ENCODE data around the gene TTC28.
"Not testable (repeated sequence)": the region's sequence is repeated elsewhere in the genome, so short reads cannot be mapped to it uniquely, and the experiment has no call there.

The TTC28 gene

GRCh38 chr22:28169314-28169713, 510.3 kb downstream of the TTC28 start:
- H3K27ac ChIP-seq (ENCODE audit: low read length); H3K27me3 ChIP-seq (ENCODE audit: low read depth, low read length); H3K9me3 ChIP-seq (ENCODE audit: control insufficient read depth in 1 of 2, low read length in 2 of 2); H3K36me3 ChIP-seq (ENCODE audit: control insufficient read depth in 1 of 2, insufficient read depth in 2 of 2, low read length in 2 of 2); H3K4me3 ChIP-seq (ENCODE audit: low read depth in 1 of 2, low read length in 2 of 2): not testable (repeated sequence)
- H3K4me1 ChIP-seq (ENCODE audit: control insufficient read depth in 1 of 2, insufficient read depth in 2 of 2, low read length in 2 of 2): peaks cover 0 to 19% of the 10 kb centered on the region in 2 donors

GRCh38 chr22:28155808-28156207, 523.8 kb downstream of the TTC28 start:
- no peak overlapping the region for H3K27ac ChIP-seq (ENCODE audit: low read length)
- H3K4me3 ChIP-seq (ENCODE audit: low read depth in 1 of 2, low read length in 2 of 2): no peak overlapping the region
- no peaks in the 10 kb centered on the region for H3K27me3 ChIP-seq (ENCODE audit: low read depth, low read length)
- no peaks in the 10 kb centered on the region for H3K36me3 ChIP-seq (ENCODE audit: control insufficient read depth in 1 of 2, insufficient read depth in 2 of 2, low read length in 2 of 2)
- H3K4me1 ChIP-seq (ENCODE audit: control insufficient read depth in 1 of 2, insufficient read depth in 2 of 2, low read length in 2 of 2): no peaks in the 10 kb centered on the region
- no peaks in the 10 kb centered on the region for H3K9me3 ChIP-seq (ENCODE audit: control insufficient read depth in 1 of 2, low read length in 2 of 2)

GRCh38 chr22:28154861-28155260, 524.8 kb downstream of the TTC28 start:
- no peak overlapping the region for H3K27ac ChIP-seq (ENCODE audit: low read length)
- no peak overlapping the region for H3K4me3 ChIP-seq (ENCODE audit: low read depth in 1 of 2, low read length in 2 of 2)
- H3K4me1 ChIP-seq (ENCODE audit: control insufficient read depth in 1 of 2, insufficient read depth in 2 of 2, low read length in 2 of 2): no peaks in the 10 kb centered on the region
- no peaks in the 10 kb centered on the region for H3K9me3 ChIP-seq (ENCODE audit: control insufficient read depth in 1 of 2, low read length in 2 of 2)
- no peaks in the 10 kb centered on the region for H3K36me3 ChIP-seq (ENCODE audit: control insufficient read depth in 1 of 2, insufficient read depth in 2 of 2, low read length in 2 of 2)
- no peaks in the 10 kb centered on the region for H3K27me3 ChIP-seq (ENCODE audit: low read depth, low read length)

- Histone ChIP-seq H3K4me3 (ENCODE audit: low read depth in 1 of 2, low read length in 2 of 2) (no peak overlapping the region), H3K36me3 (ENCODE audit: control insufficient read depth in 1 of 2, insufficient read depth in 2 of 2, low read length in 2 of 2) (no peaks in the 10 kb centered on the region), H3K27ac (ENCODE audit: low read length) (no peak overlapping the region), H3K27me3 (ENCODE audit: low read depth, low read length) (no peaks in the 10 kb centered on the region), H3K9me3 (ENCODE audit: control insufficient read depth in 1 of 2, low read length in 2 of 2) (no peaks in the 10 kb centered on the region), H3K4me1 (ENCODE audit: control insufficient read depth in 1 of 2, insufficient read depth in 2 of 2, low read length in 2 of 2) (no peaks in the 10 kb centered on the region)
Observed at GRCh38 chr22:28151151-28151816, 528.4 kb downstream of the TTC28 start.

- no peaks in the 10 kb centered on the region for H3K36me3 ChIP-seq (ENCODE audit: control insufficient read depth in 1 of 2, insufficient read depth in 2 of 2, low read length in 2 of 2)
- no peak overlapping the region for H3K27ac ChIP-seq (ENCODE audit: low read length)
- no peaks in the 10 kb centered on the region for H3K4me1 ChIP-seq (ENCODE audit: control insufficient read depth in 1 of 2, insufficient read depth in 2 of 2, low read length in 2 of 2)
- H3K4me3 ChIP-seq (ENCODE audit: low read depth in 1 of 2, low read length in 2 of 2): no peak overlapping the region
- no peaks in the 10 kb centered on the region for H3K9me3 ChIP-seq (ENCODE audit: control insufficient read depth in 1 of 2, low read length in 2 of 2)
- no peaks in the 10 kb centered on the region for H3K27me3 ChIP-seq (ENCODE audit: low read depth, low read length)
Observed at GRCh38 chr22:28148816-28149465, 530.7 kb downstream of the TTC28 start.

GRCh38 chr22:28147401-28147800, 532.2 kb downstream of the TTC28 start:
- peaks cover 0 to 7% of the 10 kb centered on the region in 2 donors for H3K4me1 ChIP-seq (ENCODE audit: control insufficient read depth in 1 of 2, insufficient read depth in 2 of 2, low read length in 2 of 2)
- H3K4me3 ChIP-seq (ENCODE audit: low read depth in 1 of 2, low read length in 2 of 2): no peak overlapping the region
- H3K27me3 ChIP-seq (ENCODE audit: low read depth, low read length): no peaks in the 10 kb centered on the region
- H3K36me3 ChIP-seq (ENCODE audit: control insufficient read depth in 1 of 2, insufficient read depth in 2 of 2, low read length in 2 of 2): no peaks in the 10 kb centered on the region
- no peaks in the 10 kb centered on the region for H3K9me3 ChIP-seq (ENCODE audit: control insufficient read depth in 1 of 2, low read length in 2 of 2)
- H3K27ac ChIP-seq (ENCODE audit: low read length): no peak overlapping the region

- Histone ChIP-seq H3K27me3 (ENCODE audit: low read depth, low read length) (no peaks in the 10 kb centered on the region), H3K27ac (ENCODE audit: low read length) (no peak overlapping the region), H3K4me3 (ENCODE audit: low read depth in 1 of 2, low read length in 2 of 2) (no peak overlapping the region), H3K36me3 (ENCODE audit: control insufficient read depth in 1 of 2, insufficient read depth in 2 of 2, low read length in 2 of 2) (no peaks in the 10 kb centered on the region), H3K4me1 (ENCODE audit: control insufficient read depth in 1 of 2, insufficient read depth in 2 of 2, low read length in 2 of 2) (peaks cover 0 to 12% of the 10 kb centered on the region in 2 donors), H3K9me3 (ENCODE audit: control insufficient read depth in 1 of 2, low read length in 2 of 2) (no peaks in the 10 kb centered on the region)
Observed at GRCh38 chr22:28146401-28147314, 533.0 kb downstream of the TTC28 start.

- peaks cover 0 to 18% of the 10 kb centered on the region in 2 donors for H3K4me1 ChIP-seq (ENCODE audit: control insufficient read depth in 1 of 2, insufficient read depth in 2 of 2, low read length in 2 of 2)
- no peaks in the 10 kb centered on the region for H3K9me3 ChIP-seq (ENCODE audit: control insufficient read depth in 1 of 2, low read length in 2 of 2)
- no peaks in the 10 kb centered on the region for H3K27me3 ChIP-seq (ENCODE audit: low read depth, low read length)
- H3K4me3 ChIP-seq (ENCODE audit: low read depth in 1 of 2, low read length in 2 of 2): no peak overlapping the region
- H3K27ac ChIP-seq (ENCODE audit: low read length): no peak overlapping the region
- no peaks in the 10 kb centered on the region for H3K36me3 ChIP-seq (ENCODE audit: control insufficient read depth in 1 of 2, insufficient read depth in 2 of 2, low read length in 2 of 2)
Observed at GRCh38 chr22:28143961-28144745, 535.5 kb downstream of the TTC28 start.

GRCh38 chr22:28143241-28143865, 536.3 kb downstream of the TTC28 start:
- Histone ChIP-seq H3K27ac (ENCODE audit: low read length) (no peak overlapping the region), H3K4me1 (ENCODE audit: control insufficient read depth in 1 of 2, insufficient read depth in 2 of 2, low read length in 2 of 2) (peaks cover 0 to 18% of the 10 kb centered on the region in 2 donors)

GRCh38 chr22:28142361-28142961, 537.2 kb downstream of the TTC28 start:
- Histone ChIP-seq H3K9me3 (ENCODE audit: control insufficient read depth in 1 of 2, low read length in 2 of 2) (no peaks in the 10 kb centered on the region), H3K27me3 (ENCODE audit: low read depth, low read length) (no peaks in the 10 kb centered on the region), H3K36me3 (ENCODE audit: control insufficient read depth in 1 of 2, insufficient read depth in 2 of 2, low read length in 2 of 2) (no peaks in the 10 kb centered on the region), H3K4me1 (ENCODE audit: control insufficient read depth in 1 of 2, insufficient read depth in 2 of 2, low read length in 2 of 2) (peaks cover 0 to 18% of the 10 kb centered on the region in 2 donors), H3K27ac (ENCODE audit: low read length) (no peak overlapping the region), H3K4me3 (ENCODE audit: low read depth in 1 of 2, low read length in 2 of 2) (no peak overlapping the region)

More at GRCh38 chr22:28143241-28143865, 536.3 kb downstream of the TTC28 start:
- no peak overlapping the region for H3K4me3 ChIP-seq (ENCODE audit: low read depth in 1 of 2, low read length in 2 of 2)
- no peaks in the 10 kb centered on the region for H3K36me3 ChIP-seq (ENCODE audit: control insufficient read depth in 1 of 2, insufficient read depth in 2 of 2, low read length in 2 of 2)
- no peaks in the 10 kb centered on the region for H3K27me3 ChIP-seq (ENCODE audit: low read depth, low read length)
- no peaks in the 10 kb centered on the region for H3K9me3 ChIP-seq (ENCODE audit: control insufficient read depth in 1 of 2, low read length in 2 of 2)

Data from muscle layer of duodenum (tissue), 2 donors.